GM12878 (cell line): ENCODE measurements around the gene DNAJC18. TPM values are rescaled to one million over a fixed set of nuclear protein-coding genes. Genes with fewer than 3 reads are reported as not detected.

ENCODE experiments used
- CBFB ChIP-seq: IDR thresholded peaks from 2 replicates; pipeline ENCODE4 v1.6.1; 2016; ENCODE audit warnings: antibody characterized with exemption, low read depth
- CBX3 ChIP-seq: fragments of 200-600 bp; sonication (generic); IDR thresholded peaks from 2 replicates; pipeline ENCODE4 v1.6.1; 2016; ENCODE audit warnings: low read depth, borderline replicate concordance
- CBX5 ChIP-seq: sonication (generic); IDR thresholded peaks from 2 replicates; pipeline ENCODE4 v1.6.1; 2016; ENCODE audit warnings: low read depth, moderate library complexity, mild to moderate bottlenecking, inconsistent platforms
- CREB1 ChIP-seq: IDR thresholded peaks from 2 replicates; pipeline ENCODE4 v1.6.1; 2012; ENCODE audit warnings: low read depth, mild to moderate bottlenecking, inconsistent platforms
- EZH2 ChIP-seq: IDR thresholded peaks from 2 replicates; pipeline ENCODE4 v1.6.1; 2012; ENCODE audit warnings: low read depth, mild to moderate bottlenecking, control low read depth, inconsistent platforms, low read length, borderline replicate concordance; ENCODE audit not compliant: control insufficient read depth
- FOS ChIP-seq: IDR thresholded peaks from 3 replicates; pipeline ENCODE4 v1.6.1; 2011; ENCODE audit warnings: borderline replicate concordance; ENCODE audit not compliant: insufficient read length; ENCODE audit errors: extremely low read depth
- HDAC6 ChIP-seq: fragments of 200-600 bp; sonication (generic); IDR thresholded peaks from one replicate; pipeline ENCODE4 v1.8.0; 2017; ENCODE audit warnings: antibody characterized with exemption; ENCODE audit not compliant: unreplicated experiment
- HDGF ChIP-seq: fragments of 450-650 bp; IDR thresholded peaks from 2 replicates; pipeline ENCODE4 v1.6.1; 2016; ENCODE audit warnings: antibody characterized with exemption
- NBN ChIP-seq: fragments of 450-650 bp; IDR thresholded peaks from 2 replicates; pipeline ENCODE4 v1.6.1; 2016
- NFYB ChIP-seq: IDR thresholded peaks from 2 replicates; pipeline ENCODE4 v1.6.1; 2011; ENCODE audit warnings: low read depth, mild to moderate bottlenecking, low read length, improper control_type of control experiment, moderate library complexity; ENCODE audit not compliant: insufficient read depth
- PAX8 ChIP-seq: fragments of 450-650 bp; IDR thresholded peaks from 2 replicates; pipeline ENCODE4 v1.6.1; 2017; ENCODE audit warnings: mild to moderate bottlenecking, moderate library complexity
- POLR2A ChIP-seq: IDR thresholded peaks from 2 replicates; pipeline ENCODE4 v1.6.1; 2011; ENCODE audit warnings: low read depth, mild to moderate bottlenecking, low read length
- RAD21 ChIP-seq: IDR thresholded peaks from 2 replicates; pipeline ENCODE4 v1.6.1; 2011; ENCODE audit warnings: mild to moderate bottlenecking, low read depth, low read length, moderate library complexity; ENCODE audit not compliant: insufficient read depth
- RELA ChIP-seq: fragments of 450-650 bp; IDR thresholded peaks from 2 replicates; pipeline ENCODE4 v1.8.0; 2014; ENCODE audit warnings: borderline replicate concordance; ENCODE audit not compliant: partially characterized antibody
- SMAD5 ChIP-seq: IDR thresholded peaks from 2 replicates; pipeline ENCODE4 v1.6.1; 2016; ENCODE audit warnings: antibody characterized with exemption, low read depth
- SUPT20H ChIP-seq: IDR thresholded peaks from 2 replicates; pipeline ENCODE4 v1.6.1; 2011; ENCODE audit warnings: low read depth, mild to moderate bottlenecking, low read length, moderate library complexity, borderline replicate concordance; ENCODE audit not compliant: control insufficient read depth
- TCF12 ChIP-seq: IDR thresholded peaks from 2 replicates; pipeline ENCODE4 v1.6.1; 2011; ENCODE audit warnings: low read depth, mild to moderate bottlenecking, low read length
- WRNIP1 ChIP-seq: IDR thresholded peaks from 2 replicates; pipeline ENCODE4 v1.6.1; 2011; ENCODE audit warnings: low read depth, low read length, improper control_type of control experiment, borderline replicate concordance
- ZBED1 ChIP-seq: IDR thresholded peaks from 2 replicates; pipeline ENCODE4 v1.6.1; 2016; ENCODE audit warnings: borderline replicate concordance
- ZNF217 ChIP-seq: fragments of 450-650 bp; IDR thresholded peaks from 2 replicates; pipeline ENCODE4 v1.6.1; 2017; ENCODE audit warnings: antibody characterized with exemption, mild to moderate bottlenecking
- ZNF622 ChIP-seq: fragments of 450-650 bp; IDR thresholded peaks from 2 replicates; pipeline ENCODE4 v1.6.1; 2017; ENCODE audit warnings: mild to moderate bottlenecking, inconsistent platforms
- polyA plus RNA-seq, 11 experiments: library from polyadenylated mRNA; depleted of rRNA in 4 of 11; unstranded in 6 of 11; stranded (reverse) in 5 of 11; fragments of >200 nt; fragmentation: Nextera tagmentation in 4 of 11; fragmentation: Illumina TruSeq in 1 of 11; extraction: Ambion mirVana in 4 of 11; extraction: Trizol in 1 of 11; gene quantifications; 1 replicate in 1 of 11; 2 replicates in 10 of 11; pipeline versions ENCODE4 v1.2.1 to v1.2.3, GENCODE V29; 2011 to 2016; ENCODE audit warnings: inconsistent platforms in 2 of 11, missing spikeins in 2 of 11, low read depth in 1 of 11
- total RNA-seq, 4 experiments: library from RNA; depleted of rRNA in 3 of 4; stranded (reverse); fragments of >200 nt in 3 of 4; fragmentation: Illumina TruSeq in 1 of 4; extraction: Trizol in 1 of 4; gene quantifications; 2 replicates each; pipeline versions ENCODE4 v1.2.1 to v1.2.3, GENCODE V29; 2013 to 2021
- TF ChIP-seq, protein P1 (sequence below): fragments of 450-650 bp; IDR thresholded peaks from 2 replicates; pipeline ENCODE4 v1.6.1; 2018; ENCODE audit warnings: borderline replicate concordance, mild to moderate bottlenecking; ENCODE audit not compliant: partially characterized antibody
- TF ChIP-seq, protein P2 (sequence below): fragments of 450-650 bp; IDR thresholded peaks from 2 replicates; pipeline ENCODE4 v1.6.1; 2018; ENCODE audit warnings: mild to moderate bottlenecking, low read depth, moderate library complexity; ENCODE audit not compliant: partially characterized antibody

Gene DNAJC18
- total and polyA plus RNA-seq, 10 of the 15 experiments (the other 5 are each of a cell fraction or from before 2014, with no cell fraction given), result 6.4 to 26.7 (median 17.7) TPM

DNA sequence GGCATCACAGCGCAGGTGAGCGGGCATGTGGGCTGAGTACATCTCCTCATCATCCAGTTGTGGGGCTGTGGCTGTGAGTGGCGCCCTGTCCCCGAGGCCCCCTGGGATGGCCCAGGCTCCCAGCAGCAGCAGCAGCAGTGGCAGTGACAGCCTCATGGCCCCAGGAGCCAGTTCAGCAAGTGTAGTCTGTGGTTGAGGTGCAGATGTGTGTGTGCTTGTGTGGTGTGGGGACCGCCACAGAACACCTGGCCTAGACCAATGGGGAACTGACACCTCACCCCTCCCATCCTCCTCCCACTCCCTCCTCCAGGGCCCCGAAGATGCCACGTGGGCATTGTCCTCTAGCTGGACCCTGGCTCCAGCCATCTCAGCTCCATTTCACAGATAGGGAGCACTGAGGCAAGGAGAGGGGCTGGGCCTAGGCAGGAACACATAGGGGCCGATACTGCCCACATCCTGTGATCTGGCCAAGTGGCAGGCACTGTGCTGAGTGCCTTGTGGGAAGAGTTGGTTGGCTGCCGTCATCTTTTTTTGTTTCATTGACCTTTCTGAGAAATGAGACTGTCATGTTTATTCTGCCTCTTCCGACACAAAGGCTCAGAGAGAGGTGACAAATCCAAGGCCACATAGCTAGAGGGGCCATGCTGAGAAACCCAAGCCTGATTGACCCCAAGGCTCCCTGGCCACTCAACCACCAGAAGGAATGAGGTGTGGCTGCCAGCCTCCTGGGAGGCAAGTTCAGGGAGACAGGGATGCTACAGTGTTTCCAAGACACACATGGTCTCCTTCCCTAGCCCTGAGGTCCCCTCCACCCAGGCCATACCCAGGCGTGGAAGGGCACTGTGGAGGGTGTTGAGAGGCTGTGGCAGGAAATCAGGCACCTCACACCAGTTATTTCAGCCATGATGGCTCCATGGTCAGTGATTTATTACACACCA lies 49.4 kb downstream of the DNAJC18 start, which contains the start of gene MZB1 (continued):
- TF ChIP-seq, protein P1, sequence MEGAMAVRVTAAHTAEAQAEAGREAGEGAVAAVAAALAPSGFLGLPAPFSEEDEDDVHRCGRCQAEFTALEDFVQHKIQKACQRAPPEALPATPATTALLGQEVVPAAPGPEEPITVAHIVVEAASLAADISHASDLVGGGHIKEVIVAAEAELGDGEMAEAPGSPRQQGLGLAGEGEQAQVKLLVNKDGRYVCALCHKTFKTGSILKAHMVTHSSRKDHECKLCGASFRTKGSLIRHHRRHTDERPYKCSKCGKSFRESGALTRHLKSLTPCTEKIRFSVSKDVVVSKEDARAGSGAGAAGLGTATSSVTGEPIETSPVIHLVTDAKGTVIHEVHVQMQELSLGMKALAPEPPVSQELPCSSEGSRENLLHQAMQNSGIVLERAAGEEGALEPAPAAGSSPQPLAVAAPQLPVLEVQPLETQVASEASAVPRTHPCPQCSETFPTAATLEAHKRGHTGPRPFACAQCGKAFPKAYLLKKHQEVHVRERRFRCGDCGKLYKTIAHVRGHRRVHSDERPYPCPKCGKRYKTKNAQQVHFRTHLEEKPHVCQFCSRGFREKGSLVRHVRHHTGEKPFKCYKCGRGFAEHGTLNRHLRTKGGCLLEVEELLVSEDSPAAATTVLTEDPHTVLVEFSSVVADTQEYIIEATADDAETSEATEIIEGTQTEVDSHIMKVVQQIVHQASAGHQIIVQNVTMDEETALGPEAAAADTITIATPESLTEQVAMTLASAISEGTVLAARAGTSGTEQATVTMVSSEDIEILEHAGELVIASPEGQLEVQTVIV, result no peak
- TF ChIP-seq CBFB (peak; percentile 98), RELA (peak; percentile 58), SMAD5 (peak; percentile 94), HDGF (0 out of 2 replicates have a peak, but pooled peaks have one; percentile 66), NFYB (peak; percentile 78), PAX8 (no peak), CREB1 (no peak), ZNF217 (peak; percentile 95), ZBED1 (peak; percentile 82; the same call in 1 of the 2 replicates), FOS (no peak), CBX5 (no peak), ZNF622 (no peak), RAD21 (no peak), SUPT20H (no peak), WRNIP1 (no peak), TCF12 (peak; percentile 95), CBX3 (no peak), POLR2A (no peak), HDAC6 (no peak), NBN (peak; percentile 96), EZH2 (no peak)
- TF ChIP-seq, protein P2, sequence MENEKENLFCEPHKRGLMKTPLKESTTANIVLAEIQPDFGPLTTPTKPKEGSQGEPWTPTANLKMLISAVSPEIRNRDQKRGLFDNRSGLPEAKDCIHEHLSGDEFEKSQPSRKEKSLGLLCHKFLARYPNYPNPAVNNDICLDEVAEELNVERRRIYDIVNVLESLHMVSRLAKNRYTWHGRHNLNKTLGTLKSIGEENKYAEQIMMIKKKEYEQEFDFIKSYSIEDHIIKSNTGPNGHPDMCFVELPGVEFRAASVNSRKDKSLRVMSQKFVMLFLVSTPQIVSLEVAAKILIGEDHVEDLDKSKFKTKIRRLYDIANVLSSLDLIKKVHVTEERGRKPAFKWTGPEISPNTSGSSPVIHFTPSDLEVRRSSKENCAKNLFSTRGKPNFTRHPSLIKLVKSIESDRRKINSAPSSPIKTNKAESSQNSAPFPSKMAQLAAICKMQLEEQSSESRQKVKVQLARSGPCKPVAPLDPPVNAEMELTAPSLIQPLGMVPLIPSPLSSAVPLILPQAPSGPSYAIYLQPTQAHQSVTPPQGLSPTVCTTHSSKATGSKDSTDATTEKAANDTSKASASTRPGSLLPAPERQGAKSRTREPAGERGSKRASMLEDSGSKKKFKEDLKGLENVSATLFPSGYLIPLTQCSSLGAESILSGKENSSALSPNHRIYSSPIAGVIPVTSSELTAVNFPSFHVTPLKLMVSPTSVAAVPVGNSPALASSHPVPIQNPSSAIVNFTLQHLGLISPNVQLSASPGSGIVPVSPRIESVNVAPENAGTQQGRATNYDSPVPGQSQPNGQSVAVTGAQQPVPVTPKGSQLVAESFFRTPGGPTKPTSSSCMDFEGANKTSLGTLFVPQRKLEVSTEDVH, result no peak
